ENCODE data around the gene ARR3.
"Not testable (repeated sequence)": the region's sequence is repeated elsewhere in the genome, so short reads cannot be mapped to it uniquely, and the experiment has no call there.

The ARR3 gene

DNA sequence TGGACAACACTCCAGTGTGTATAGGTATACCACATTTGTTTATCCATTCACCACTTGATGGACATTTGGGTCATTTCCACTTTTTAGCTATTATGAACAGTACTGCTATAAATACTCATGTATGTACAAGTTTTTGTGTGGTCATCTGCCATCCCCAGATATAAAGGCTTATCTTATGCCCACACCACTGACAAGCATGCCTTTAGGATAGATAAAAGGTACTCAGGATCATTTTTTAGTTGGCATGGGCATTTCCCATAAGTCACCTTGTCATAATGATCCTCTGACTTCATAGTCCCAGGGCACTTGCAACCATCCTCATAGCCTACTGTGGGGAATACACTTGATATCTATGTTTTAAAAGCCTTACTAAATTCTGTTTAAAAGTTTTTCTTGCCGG lies 27.4 kb upstream of the ARR3 start:
- TF ChIP-seq, protein P1, sequence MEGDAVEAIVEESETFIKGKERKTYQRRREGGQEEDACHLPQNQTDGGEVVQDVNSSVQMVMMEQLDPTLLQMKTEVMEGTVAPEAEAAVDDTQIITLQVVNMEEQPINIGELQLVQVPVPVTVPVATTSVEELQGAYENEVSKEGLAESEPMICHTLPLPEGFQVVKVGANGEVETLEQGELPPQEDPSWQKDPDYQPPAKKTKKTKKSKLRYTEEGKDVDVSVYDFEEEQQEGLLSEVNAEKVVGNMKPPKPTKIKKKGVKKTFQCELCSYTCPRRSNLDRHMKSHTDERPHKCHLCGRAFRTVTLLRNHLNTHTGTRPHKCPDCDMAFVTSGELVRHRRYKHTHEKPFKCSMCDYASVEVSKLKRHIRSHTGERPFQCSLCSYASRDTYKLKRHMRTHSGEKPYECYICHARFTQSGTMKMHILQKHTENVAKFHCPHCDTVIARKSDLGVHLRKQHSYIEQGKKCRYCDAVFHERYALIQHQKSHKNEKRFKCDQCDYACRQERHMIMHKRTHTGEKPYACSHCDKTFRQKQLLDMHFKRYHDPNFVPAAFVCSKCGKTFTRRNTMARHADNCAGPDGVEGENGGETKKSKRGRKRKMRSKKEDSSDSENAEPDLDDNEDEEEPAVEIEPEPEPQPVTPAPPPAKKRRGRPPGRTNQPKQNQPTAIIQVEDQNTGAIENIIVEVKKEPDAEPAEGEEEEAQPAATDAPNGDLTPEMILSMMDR (IDR thresholded peaks at IDR 0.05; ENCODE audit: control insufficient read depth, insufficient read depth, low read depth, low read length, missing control alignments) = no peak
- DNase-seq (ENCODE audit: low read depth) = no peak
- no peak overlapping the region for H3K4me3 ChIP-seq (ENCODE audit: control insufficient read depth, low read depth, low read length)

DNA sequence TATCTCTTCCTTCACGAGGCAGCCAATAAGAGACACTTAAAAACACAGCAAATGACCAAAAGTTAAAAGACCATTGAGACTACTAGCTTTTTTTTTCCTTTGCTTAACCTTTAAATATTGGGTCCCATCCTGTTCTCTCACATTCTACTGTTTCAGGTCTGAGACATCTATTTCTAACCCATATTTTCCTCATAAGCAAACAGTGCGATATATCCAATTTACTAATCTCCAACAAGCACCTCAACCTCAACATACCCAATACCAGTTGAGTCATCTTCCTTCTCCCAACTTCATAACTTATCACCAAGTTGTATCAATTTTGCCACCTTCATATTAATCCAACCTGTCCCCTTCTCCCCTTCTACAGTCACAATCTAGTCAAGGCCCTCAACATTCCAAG lies 26.6 kb upstream of the ARR3 start:
- TF ChIP-seq, protein P1 (IDR thresholded peaks at IDR 0.05; ENCODE audit: control insufficient read depth, insufficient read depth, low read depth, low read length, missing control alignments) = no peak
- no peak overlapping the region for H3K4me3 ChIP-seq (ENCODE audit: control insufficient read depth, low read depth, low read length)
- DNase-seq (ENCODE audit: low read depth) = no peak

DNA sequence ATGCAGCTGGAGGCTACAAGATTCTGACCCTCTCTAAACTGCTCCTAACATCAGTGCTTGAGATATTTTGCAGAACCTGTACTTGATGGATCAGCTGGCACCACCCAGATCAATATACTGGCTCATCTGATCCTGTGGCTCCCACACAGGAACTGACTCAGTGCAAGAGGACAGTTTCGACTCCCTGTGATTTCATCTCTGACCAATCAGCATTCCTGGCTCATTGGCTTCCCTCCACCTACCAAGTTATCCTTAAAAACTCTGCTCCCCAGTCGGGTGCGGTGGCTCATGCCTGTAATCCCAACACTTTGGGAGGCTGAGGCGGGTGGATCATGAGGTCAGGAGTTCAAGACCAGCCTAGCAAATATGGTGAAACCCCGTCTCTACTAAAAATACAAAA lies 24.5 kb upstream of the ARR3 start:
- not testable (repeated sequence) for H3K4me3 ChIP-seq (ENCODE audit: control insufficient read depth, low read depth, low read length); DNase-seq (ENCODE audit: low read depth)

DNA sequence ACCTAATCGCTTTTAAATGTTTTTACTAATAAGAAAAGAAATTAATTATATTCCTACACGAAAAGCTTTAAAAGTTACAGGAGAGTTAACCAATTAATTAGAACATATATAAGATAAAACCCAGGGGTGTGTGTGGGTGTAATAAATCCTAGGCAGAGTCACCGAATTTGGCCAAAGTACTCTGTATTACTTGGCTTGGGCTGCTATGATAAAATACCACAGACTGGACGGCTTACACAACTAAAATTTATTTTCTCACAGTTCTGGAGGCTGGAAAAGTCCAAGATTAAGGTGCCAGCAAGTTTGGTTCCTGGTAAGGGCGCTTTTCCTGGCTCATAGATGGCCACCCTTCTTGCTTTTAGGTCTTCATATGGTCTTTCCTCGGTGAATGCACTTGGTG lies 23.3 kb upstream of the ARR3 start:
- no peak for DNase-seq (ENCODE audit: low read depth)
- H3K4me3 ChIP-seq (ENCODE audit: control insufficient read depth, low read depth, low read length) = no peak overlapping the region
- TF ChIP-seq, protein P1 (IDR thresholded peaks at IDR 0.05; ENCODE audit: control insufficient read depth, insufficient read depth, low read depth, low read length, missing control alignments) = no peak

DNA sequence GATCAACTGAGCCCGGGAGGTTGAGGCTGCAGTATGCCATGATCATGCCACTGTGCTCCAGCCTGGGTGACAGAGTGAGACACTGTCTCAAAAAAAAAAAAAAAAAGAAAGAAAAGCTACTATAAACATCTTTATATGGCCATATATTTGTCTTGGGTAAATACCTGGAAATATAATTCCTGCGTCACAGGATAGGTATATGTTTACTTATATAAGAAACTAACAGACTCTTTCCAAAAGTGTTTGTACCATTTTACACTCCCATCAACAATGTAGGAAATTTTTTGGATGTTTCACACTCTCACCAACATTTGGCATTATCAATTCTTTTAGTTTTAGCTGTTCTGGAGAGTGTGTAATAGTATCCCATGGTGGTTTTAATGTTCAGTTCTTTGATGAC lies 20.9 kb upstream of the ARR3 start:
- no peak for DNase-seq (ENCODE audit: low read depth)
- TF ChIP-seq, protein P1 (IDR thresholded peaks at IDR 0.05; ENCODE audit: control insufficient read depth, insufficient read depth, low read depth, low read length, missing control alignments) = no peak
- no peak overlapping the region for H3K4me3 ChIP-seq (ENCODE audit: control insufficient read depth, low read depth, low read length)

DNA sequence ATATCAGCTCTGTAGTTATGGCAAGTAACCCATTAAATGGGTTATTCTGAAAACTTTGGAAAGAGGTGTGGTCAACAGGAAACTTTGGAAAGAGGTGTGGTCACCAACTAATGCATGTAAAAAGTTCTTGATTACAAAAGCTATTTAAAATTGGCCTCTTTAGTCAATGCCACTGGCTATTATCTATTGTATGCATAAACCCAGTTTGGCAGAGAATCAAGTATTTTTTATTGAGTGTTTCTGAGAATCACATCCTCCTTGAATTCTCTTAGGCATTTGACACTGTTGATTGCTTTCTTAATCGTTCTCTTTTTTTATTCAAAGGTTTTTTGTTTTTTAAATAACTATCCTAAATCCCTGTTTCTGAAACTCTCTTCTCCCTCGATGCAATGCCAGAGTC lies 15.6 kb upstream of the ARR3 start:
- H3K4me3 ChIP-seq (ENCODE audit: control insufficient read depth, low read depth, low read length) = no peak overlapping the region
- TF ChIP-seq, protein P1 (IDR thresholded peaks at IDR 0.05; ENCODE audit: control insufficient read depth, insufficient read depth, low read depth, low read length, missing control alignments) = no peak
- no peak for DNase-seq (ENCODE audit: low read depth)

DNA sequence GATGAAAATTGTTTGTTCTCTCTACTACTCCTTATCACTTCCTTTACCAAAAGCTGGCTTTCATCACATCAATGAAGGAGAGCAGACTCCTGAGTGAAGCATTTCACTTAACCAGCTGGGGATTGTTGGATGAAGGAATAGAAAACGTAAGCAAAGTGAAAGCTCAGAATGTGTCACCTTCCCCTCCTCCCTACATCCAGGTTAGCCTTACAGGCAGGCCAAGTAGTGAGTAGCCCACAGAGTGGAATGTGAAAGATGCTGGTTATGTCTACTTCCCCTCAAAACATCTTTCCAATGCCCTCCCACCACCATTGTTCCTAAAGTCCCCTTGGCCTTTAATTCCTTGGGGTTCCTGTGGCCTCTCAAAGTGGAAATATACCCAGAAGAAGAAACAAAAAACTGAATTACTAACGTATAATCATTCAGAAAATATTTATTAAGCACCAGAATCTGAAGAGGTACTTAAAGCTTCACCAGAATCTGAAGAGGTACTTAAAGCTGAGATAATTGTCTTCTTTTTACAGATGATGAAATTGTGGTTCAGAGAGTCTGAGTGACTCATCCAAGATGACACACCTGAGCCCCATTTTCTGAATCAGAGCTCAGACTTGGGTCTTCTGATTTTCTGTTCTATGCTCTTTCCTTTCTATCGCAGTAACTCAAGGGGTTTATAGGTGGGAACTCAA lies 14.6 kb upstream of the ARR3 start:
- TF ChIP-seq, protein P1 (IDR thresholded peaks at IDR 0.05; ENCODE audit: control insufficient read depth, insufficient read depth, low read depth, low read length, missing control alignments) = no peak
- no peak for DNase-seq (ENCODE audit: low read depth)
- no peak overlapping the region for H3K4me3 ChIP-seq (ENCODE audit: control insufficient read depth, low read depth, low read length)
